NCI-H82 (cell line): ENCODE measurements around the gene GPR146.

ENCODE experiments used
- DNase-seq: peaks from one replicate; lab custom pipeline; 2025; lab: John Stamatoyannopoulos, UW

GPR146 gene

DNA sequence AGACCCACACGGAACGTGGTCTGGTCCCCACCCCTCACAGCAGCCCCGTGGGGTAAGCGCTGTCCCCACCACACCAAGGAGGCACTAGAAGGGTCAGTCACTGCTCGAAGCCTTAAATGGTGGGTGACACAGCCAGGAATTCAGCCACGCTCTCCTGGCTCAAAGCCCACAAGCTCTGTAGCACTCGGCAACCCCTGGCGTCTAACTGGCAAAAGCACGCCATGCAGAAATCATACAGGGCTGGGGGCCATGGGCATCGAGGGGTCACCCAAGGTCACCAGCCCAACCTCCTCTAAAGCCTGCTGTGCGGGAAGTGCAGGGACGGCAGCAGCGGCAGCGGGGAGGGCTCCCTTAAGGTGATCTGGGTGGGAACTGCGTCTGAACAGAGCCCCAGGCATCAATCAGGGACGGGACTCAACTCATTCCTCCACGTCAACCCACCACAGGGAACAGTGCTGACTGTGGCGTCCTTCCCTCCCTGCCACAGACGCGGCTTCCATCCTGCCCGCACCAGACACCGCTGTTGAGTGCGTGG is 51.3 kb downstream of the GPR146 start:
- DNase-seq, result no peak

DNA sequence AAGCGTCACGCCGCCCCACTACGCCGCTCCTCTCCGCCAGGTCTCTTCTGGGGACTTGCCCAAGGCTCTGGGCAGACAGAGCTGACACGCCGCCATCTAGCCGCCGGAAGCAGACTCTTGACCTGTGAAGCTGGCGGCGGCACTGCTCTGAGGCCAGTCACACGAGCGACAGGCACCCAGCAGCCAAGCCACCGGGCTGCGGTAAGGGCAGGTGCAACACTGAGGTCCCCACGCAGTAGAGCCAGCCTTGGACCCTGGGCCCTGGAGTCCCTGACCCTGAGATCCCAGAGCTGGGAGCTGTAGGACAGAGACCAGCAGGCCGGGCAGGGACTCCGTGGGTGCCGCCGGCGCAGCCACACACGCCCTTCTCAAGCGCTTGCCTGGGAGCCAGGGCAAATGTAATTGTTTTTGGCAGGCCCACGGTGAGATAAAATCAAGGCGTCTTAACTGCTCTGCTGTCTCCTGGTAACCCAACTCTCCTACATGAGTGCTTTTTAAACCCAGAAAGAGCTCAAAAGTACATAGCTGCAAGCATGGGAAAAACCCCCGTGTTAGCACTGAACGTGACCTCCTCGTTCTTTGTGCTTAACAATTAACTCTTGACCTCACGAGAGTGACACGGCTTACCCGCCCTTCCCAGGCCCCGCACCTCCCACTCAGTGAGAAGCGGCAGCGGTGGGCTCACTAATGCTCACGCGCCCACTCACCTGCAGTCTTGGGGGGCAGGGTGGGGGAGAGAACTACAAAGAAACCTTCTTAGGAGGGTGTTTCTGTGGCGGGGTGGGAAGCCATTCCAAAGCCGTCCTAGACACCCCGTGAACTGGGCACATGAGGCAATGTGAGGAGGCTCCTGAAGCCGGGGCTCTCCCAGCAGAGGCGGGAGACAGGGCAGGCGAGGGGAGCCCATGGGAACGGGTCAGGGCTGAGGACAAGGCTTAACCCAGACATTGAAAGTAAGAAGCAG is 52.1 kb downstream of the GPR146 start:
- no peak for DNase-seq

DNA sequence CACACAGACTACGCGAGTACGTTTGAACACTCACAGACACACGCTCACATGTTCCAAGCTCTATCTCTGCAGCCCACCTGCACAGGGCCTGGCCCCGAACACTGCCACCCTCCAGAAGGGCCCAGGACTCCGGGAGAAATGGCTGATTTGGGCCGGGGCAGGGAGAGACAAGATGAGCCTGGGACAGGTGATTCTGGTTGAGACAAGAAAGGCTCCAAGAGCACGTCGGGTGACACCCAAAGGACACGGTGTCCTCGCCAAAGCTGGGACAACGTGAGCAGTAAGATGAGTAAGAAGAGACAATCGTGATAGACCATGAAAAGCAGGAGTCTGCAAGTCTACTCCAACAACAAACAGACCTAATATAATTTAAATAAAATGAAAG is 52.8 kb downstream of the GPR146 start:
- no peak for DNase-seq

DNA sequence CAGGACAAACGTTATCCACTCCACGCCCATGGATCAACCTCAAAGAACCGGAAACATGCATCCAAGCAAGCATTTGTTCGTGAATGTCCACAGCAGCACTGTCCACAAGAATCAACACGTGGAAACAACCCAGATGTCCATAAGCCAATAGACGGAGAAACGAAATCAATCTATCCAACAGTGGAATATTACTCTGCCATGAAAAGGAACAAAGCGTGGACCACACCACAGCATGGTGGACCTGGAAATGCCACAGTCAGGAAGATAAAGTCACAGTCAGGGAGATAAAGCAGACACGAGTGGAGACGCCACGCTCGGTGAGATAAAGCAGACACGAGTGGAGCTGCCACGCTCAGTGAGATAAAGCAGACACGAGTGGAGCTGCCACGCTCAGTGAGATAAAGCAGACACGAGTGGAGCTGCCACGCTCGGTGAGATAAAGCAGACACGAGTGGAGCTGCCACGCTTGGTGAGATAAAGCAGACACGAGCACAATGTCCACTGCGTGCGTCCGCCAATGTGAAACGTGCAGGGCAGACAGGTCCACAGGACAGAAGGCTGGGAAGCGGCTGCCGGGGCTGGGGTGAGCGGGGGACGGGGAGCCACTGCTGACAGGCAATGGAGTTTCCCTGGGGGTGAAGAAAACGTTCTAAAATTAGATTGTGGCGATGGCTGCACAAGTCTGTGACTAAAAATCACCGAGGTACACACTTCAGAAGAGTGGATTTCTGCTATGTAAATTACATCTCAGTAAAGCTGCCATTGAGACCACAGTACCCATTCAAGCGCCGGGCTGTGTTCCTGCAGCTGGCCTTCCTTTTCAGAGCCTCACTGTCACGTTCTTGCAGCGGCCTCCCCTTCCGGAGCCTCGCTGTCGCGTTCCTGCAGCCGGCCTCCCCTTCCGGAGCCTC is 54.2 kb downstream of the GPR146 start:
- no peak for DNase-seq

DNA sequence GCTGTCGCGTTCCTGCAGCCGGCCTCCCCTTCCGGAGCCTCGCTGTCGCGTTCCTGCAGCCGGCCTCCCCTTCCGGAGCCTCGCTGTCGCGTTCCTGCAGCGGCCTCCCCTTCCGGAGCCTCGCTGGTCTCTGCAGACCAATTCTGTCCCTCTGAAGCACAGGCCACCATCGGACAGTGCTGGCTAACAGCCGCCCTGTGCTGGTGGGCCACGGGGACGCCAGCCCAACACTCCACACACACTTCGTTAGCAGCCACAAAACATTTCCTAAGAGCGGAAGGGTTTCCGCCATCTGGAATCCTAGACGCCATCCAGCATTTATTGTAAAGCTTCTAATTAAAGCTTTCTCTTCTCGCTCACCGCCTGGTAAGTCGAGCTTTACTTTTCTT is 54.8 kb downstream of the GPR146 start:
- DNase-seq, result no peak

DNA sequence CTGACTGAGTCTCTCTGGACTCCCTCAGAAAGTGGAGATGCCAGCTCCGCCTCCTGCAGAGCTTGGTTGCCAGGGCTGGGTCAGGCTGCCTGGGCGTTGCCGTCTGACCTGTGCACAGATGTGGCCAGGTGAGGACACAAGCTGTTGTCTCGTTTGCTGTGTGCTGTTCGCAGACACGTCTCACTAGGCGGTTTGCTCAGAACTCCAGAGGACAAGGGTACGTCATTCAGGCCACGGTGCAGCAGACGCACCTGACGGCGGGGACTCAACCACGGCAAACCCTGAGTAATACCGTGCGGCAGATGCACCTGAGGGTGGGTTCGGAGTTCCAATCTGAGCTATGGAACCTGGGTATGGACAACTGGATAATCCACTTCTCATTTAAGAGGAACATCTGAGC is 55.3 kb downstream of the GPR146 start:
- DNase-seq, result no peak

DNA sequence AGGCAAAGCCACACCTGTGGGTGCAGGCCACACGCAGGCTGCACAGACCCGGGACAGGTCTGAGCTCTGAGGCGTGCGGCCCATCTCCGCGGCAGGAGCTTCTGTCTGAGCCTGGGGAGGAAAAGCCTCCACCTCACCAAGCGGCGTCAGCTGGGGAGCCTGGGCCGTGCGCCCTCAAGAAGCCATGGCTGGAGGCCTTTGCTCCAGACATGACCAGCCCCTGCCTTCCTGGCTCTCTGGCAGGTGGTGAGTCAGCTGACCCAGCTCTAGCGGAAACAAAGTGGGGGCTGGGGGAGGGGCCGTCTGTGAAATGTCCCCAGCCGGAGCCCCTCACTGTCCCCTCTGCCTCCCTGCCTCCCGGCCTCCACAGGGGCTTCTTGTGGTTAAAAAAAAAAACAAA is 56.0 kb downstream of the GPR146 start:
- no peak for DNase-seq

DNA sequence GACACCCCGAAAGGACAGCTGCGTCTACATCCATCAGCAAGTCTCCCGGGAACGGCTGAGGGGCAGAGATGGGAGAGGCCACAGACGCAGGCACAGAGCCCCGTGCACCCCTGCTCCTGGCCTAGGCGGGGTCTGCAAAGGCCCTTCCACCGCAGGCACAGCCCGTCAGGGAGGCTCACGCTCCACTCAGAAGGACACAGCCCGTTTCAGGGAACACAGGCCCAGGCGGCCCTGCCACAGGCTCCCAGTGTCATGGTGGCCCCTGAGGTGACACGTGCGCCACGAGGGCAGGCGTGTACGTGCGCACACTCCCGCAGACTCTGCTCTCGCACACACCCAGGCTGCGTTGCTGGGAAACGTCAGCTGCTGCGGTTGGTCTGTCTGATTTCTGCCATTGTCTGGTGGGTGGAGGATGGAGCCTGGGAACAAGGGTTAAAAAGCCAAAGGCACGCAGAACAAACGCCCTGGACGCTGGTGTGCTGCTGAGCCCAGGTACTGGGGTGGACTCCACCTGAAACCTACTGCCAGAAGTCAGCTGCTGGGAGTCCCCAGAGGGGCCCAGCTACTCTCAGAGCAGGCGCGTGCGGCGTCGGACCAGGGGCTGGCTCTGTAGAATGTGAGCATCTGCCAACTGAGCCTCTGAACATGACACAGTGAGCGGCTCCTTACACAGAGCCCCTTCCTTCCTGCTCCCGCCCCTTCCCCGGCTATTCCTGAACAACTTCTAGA is 56.7 kb downstream of the GPR146 start:
- no peak for DNase-seq

DNA sequence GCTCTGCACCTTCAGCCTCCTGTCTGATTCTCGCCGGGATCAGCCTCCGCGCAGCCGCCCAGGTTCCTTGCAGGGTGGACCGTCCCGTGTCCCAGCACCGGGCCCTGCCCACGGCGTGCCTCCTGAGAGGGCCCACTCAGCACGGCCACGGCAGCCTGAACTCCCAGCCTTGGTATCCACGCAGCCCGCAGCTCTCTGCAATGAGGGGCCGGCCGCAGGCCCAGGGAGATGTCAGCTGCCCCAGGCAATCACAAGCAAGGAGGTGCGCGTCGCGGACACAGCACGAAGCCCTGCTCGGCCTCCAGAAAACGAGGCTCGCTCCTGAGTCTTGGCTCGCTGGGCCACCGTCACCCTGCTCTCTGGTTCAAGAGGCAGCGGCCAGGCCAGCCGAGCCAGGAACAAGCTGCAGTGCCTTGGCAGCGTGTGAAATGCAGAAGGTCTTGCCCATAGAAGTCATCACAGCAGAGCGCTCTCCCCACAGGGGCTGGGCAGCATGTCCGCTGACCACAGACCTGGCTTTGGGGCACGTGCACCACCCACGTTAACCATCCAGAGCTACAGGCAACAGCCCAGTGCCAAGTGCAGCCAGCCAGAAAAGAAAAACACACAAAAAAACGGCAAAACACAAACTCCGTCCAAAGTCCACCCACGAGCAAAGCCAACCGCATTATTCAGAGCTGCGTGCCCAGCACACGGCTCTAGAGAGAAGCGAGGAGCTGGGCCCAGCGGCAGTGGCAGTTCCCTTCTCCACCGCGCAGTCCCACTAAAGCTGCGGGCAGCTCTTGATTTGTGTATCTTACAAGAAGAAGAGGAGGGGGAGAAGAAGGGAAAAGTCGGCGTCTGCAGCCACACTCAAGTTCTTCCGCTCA is 57.5 kb downstream of the GPR146 start:
- DNase-seq, result no peak

DNA sequence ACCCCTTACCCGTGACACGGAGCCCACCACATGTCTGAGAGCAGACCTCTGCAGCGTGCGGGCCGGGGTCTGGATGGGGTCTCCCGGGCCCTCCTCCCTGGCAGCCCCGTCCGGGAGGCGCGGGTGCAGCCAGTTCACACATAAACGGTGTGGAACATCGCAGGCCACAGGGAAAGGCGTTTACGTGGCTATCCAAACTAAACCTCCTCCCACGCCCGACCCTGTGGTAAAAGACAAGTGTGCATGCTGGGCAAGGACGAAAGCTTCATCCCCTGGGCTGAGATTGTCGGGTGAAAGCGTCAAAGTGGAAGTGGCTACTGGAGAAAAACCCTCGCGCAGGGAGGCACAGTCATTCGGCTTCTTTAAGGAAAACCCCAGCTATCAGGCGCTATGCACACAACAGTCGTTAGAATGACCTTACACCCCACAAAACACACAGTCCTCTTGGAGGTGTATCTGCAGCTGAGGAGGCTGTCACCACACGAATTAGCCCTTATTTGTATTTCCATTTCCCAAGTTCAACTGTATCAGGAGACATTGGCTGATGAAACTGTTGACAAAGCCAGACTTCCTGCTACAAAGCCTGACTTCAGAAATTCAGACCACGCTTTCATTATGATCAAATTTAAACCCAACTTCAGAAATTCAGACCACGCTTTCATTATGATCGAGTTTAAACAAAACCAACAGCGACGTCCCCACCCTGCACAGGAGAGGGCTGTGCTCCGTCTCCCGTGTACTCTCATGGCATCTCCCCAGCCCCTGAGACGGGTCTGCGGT is 58.9 kb downstream of the GPR146 start:
- no peak for DNase-seq

DNA sequence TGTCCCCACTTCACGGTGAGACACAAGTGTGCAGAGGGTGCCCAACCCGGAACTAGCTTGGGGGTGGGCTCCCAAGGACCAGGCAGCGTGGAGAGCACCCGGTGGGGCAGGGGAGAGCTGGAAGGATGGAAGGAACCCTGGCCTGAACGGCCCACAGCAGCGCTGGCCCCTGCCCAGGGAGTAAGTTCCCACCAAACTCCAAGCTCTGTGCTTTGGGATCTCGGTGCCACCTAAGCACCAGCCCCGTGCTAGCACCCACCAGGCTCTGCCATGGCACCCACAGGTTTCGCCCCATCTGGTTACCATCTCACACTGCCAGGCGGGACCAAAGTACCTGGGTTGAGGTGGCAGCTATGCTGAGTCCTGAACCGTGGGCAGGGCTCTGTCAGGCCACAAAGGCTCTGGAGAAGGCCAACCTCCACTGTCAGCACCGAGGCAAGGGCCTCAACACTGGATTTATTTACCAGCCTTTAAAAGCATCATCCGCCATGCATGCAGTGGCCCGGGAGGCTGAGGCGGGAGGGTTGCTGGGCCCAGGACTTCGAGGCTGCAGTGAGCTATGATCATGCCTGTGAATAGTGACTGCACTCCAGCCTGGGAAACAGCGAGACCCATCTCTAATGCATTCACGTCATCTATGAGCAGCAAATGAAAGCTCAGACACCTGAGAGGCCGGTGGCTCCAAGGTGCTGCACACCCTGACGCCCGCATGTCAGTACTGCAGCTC is 59.6 kb downstream of the GPR146 start:
- no peak for DNase-seq

DNA sequence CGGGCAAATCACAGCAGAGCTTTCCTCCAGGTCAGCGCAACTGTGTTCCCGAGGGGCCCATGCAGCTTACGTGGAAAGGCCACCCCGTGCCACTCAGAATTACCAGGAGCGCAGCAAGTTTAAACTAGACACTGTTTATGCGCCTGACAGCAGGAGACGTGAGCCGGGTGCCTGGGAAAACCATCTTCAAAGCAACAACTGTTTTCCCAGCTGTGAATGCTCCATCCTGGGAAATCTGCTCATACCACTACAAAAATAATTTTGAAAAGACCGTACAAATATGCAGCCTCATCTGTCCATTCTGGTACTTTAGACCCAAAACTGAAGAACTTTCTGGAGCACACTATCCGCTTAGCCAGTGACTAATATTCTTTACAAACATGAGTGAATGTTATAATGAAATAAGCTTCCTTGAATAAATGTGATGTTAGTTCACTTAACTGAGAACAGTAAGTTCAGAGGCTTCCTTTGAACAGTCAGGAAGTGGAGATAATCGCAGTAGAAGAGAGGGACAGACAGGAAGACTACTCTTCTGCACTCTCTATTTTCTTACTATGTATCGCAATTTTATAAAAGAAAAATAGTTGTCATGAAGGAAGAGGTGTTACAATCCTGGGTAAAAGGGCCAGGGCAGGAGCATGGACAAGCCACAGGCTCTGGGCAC is 60.3 kb downstream of the GPR146 start:
- DNase-seq, result no peak

DNA sequence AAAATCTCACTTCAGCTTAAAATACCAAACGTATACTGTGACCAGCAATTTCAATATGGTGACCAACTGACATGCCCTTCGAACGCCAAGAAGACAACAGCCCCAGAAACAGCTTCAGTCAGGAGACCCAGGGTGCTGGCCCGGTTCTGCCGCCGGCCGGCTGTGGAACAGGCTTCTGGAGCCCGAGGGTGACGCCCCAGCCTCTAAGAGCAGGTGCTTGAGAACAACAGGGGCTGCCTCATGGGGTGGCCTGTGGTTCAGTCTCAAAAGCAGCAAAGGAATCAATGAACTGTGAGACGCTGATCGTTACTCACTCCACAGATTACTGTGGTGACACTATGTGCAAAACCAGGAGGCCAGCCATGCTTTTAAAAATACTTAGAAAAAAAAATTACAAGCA is 60.8 kb downstream of the GPR146 start:
- DNase-seq, result no peak

DNA sequence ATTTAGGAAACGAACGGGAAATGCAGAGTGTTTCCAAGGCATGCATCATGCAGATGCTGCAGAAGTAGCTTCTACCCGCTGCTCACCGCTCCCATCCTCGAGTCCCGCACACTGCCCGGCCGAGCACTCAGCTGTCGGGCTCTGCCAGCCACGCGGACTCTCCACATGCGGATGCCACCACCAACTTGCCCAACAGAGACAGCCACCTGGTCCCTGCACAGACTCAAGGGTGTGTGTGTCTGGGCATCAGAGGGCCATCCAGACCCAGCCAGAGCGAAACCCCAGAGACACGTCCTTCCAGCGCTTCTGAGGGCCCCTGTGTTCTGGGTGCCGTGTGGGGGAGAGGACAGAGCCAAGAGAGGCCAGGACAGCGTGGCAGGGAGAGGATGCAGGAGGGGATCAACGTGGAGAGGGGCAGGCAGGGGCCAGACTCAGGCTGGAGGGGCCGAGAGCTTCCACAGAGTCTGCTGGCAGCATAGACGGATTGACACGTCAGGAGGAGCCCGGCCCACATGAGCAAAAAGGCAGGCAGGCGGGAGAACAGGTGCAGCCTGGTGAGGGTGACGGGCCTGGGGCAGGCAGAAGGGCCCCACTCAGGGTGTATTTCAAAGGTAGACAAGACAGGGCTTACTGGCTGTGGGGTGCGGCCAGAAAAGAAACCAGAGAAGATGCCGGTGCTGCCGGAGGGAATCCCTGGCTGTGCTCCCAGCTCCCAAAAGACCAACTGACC is 61.9 kb downstream of the GPR146 start:
- DNase-seq, result no peak

DNA sequence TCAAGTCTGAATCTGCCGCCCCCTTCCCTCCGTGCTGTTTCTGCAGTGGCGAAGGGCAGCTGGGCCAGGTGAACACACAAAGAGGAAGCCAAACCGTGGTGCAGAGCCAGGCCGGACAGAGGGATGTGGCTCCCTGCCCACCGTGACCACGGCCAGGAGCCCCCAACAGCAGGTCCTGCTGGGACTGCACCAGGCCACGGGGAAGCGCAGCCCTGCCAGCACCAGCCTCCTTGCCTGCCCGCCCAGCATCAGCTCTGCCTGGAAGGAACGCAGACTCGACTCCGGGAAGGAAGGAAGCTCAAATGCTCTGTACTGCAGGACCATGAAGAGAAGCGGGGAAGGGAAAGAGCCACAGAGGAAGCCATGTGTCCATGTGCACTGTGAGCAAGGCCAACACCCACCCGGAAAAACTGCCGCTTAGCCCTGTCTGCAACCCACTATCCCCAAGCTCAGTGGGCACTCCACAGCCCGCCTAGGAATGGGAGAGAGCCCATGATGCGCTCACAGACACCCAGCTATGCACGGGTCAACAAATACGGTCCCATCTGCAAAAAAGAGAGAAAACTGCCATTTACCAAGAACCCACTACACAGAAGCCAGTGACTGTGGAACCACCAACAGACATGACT is 62.6 kb downstream of the GPR146 start:
- no peak for DNase-seq

DNA sequence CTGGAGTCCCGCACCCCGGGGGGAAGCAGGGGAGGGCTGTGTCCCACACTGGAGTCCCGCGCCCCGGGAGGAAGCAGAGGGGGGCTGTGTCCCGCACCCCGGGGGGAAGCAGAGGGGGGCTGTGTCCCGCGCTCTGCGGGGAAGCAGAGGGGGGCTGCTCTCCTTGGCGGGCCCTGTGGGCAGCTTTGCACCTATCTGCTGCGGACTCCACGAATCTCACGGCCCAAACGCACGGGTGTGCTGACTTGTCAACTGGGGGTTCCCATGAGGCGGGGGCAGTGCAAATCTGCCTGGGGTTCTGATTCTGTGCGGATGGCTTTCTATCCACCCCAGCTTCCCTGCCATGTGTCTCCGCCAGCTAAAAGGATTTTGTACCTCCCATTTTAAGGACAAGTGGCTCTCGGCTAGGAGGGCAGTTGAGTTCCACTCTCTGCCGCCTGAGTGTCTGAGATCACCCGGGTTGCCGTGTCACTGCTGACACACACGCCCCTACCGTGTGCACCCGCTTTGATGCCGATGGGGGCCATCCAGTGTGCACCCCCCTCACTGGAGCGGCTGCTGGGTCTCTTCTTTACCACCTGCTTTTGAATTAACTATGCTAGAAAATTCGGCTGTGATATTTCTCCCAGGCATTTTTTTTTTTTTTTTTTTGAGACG is 64.0 kb downstream of the GPR146 start:
- DNase-seq, result peak; percentile 63
